Activated T-helper 1 cell treated with anti-CD3 and anti-CD28 coated beads, Interleukin-12 subunit alpha, Interleukin-12 subunit beta, Interleukin-2, Interleukin-4 antibody, amounts not matched to agents 30 ng/mL and 10 ng/mL and 1 ng/mL, durations not matched to agents 14 hours and 24 hours and 36 hours (primary cell): Measurements from ENCODE around the gene UCP2. TPM values are rescaled to one million over a fixed set of nuclear protein-coding genes. Genes with fewer than 3 reads are reported as not detected.

Experiments used
- DNase-seq: peaks from one replicate; pipeline ENCODE4 v3.0.0; 2021; ENCODE audit warnings: low spot score
- H3K27ac Mint-ChIP-seq: one replicate; pipeline ENCODE4 v1.8.0; 2021; ENCODE audit warnings: mild to moderate bottlenecking, mixed read lengths
- H3K27me3 Mint-ChIP-seq: one replicate; pipeline ENCODE4 v1.8.0; 2022; ENCODE audit warnings: mild to moderate bottlenecking, moderate library complexity, mixed read lengths; ENCODE audit not compliant: insufficient read depth
- H3K36me3 Mint-ChIP-seq: one replicate; pipeline ENCODE4 v1.8.0; 2021; ENCODE audit warnings: low read depth, mixed read lengths
- H3K4me1 Mint-ChIP-seq: one replicate; pipeline ENCODE4 v1.8.0; 2021; ENCODE audit warnings: low read depth, mixed read lengths
- H3K4me3 Mint-ChIP-seq: one replicate; pipeline ENCODE4 v1.8.0; 2021; ENCODE audit warnings: mild to moderate bottlenecking, moderate library complexity, mixed read lengths
- H3K9me3 Mint-ChIP-seq: one replicate; pipeline ENCODE4 v1.8.0; 2021; ENCODE audit warnings: mixed read lengths
- intact Hi-C: fragments of 100-400 bp; cut with micrococcal nuclease; formaldehyde crosslinking; loops from one replicate; pipeline ENCODE4 v1.15.1; 2024
- total RNA-seq: library from RNA; stranded (reverse); gene quantifications from 2 replicates; pipeline ENCODE4 v1.2.3, GENCODE V29; 2022

Gene UCP2
- 821 and 858 TPM in 2 replicates for total RNA-seq

- H3K4me1 Mint-ChIP-seq: peaks cover 61% of the 10 kb centered on the region
- peaks cover 46% of the 10 kb centered on the region for H3K36me3 Mint-ChIP-seq
- H3K9me3 Mint-ChIP-seq: no peaks in the 10 kb centered on the region
- DNase-seq: peak; percentile 84
- H3K27me3 Mint-ChIP-seq: no peaks in the 10 kb centered on the region
- intact Hi-C loops: loop anchor here (1.0 to 5.0 kb wide), 5 partner anchors 8 to 510 kb away; partner anchors contain the start of genes COA4, FAM168A, LIPT2 and PAAF1
- peak within 1 kb of the TSS; percentile 100 for H3K4me3 Mint-ChIP-seq
- peak within 1 kb of the TSS; percentile 99 for H3K27ac Mint-ChIP-seq
These were observed at the start of gene UCP2 for GRCh38 chr11:73982595-73982989. TSS of gene UCP2 (minus strand) at chr11:73982843. CDS start at chr11:73978378, 4,465 bp downstream.

- Mint-ChIP-seq H3K4me3 (peak overlapping the region; percentile 53), H3K27me3 (no peaks in the 10 kb centered on the region), H3K4me1 (peaks cover 47% of the 10 kb centered on the region), H3K36me3 (peaks cover 31% of the 10 kb centered on the region), H3K27ac (peak overlapping the region; percentile 86), H3K9me3 (no peaks in the 10 kb centered on the region)
- intact Hi-C loops: loop anchor here (1.0 kb wide), 1 partner anchor 11 kb away; no protein-coding TSS in a partner anchor
- DNase-seq: no peak
These were observed 48.4 kb upstream of the UCP2 start for GRCh38 chr11:74030723-74031676.

GRCh38 chr11:74025467-74026166 is 43.0 kb upstream of the UCP2 start:
- no peaks in the 10 kb centered on the region for H3K27me3 Mint-ChIP-seq
- DNase-seq: no peak
- intact Hi-C loops: loop anchor here (5.0 kb wide), 1 partner anchor 212 kb away; no protein-coding TSS in a partner anchor
- peak overlapping the region; percentile 34 for H3K4me3 Mint-ChIP-seq
- peaks cover 58% of the 10 kb centered on the region for H3K4me1 Mint-ChIP-seq
- H3K27ac Mint-ChIP-seq: peak overlapping the region; percentile 78
- peaks cover 34% of the 10 kb centered on the region for H3K36me3 Mint-ChIP-seq
- no peaks in the 10 kb centered on the region for H3K9me3 Mint-ChIP-seq

GRCh38 chr11:74024261-74025029 is 41.8 kb upstream of the UCP2 start:
- Mint-ChIP-seq H3K36me3 (peaks cover 32% of the 10 kb centered on the region), H3K9me3 (no peaks in the 10 kb centered on the region), H3K4me3 (no peak overlapping the region), H3K27ac (peak overlapping the region; percentile 59), H3K27me3 (no peaks in the 10 kb centered on the region), H3K4me1 (peaks cover 46% of the 10 kb centered on the region)
- no peak for DNase-seq
- intact Hi-C loops: loop anchor here (5.0 kb wide), 2 partner anchors 63 to 213 kb away; no protein-coding TSS in a partner anchor

- Mint-ChIP-seq H3K27ac (peak overlapping the region; percentile 30), H3K4me1 (peaks cover 46% of the 10 kb centered on the region), H3K4me3 (no peak overlapping the region), H3K36me3 (peaks cover 30% of the 10 kb centered on the region), H3K9me3 (no peaks in the 10 kb centered on the region), H3K27me3 (no peaks in the 10 kb centered on the region)
- intact Hi-C loops: loop anchor here (5.0 kb wide), 1 partner anchor 64 kb away; no protein-coding TSS in a partner anchor
- DNase-seq: no peak
These were observed 40.6 kb upstream of the UCP2 start for GRCh38 chr11:74023276-74023675.

- Mint-ChIP-seq H3K9me3 (no peaks in the 10 kb centered on the region), H3K27me3 (no peaks in the 10 kb centered on the region), H3K36me3 (peaks cover 26% of the 10 kb centered on the region), H3K27ac (no peak overlapping the region), H3K4me3 (no peak overlapping the region), H3K4me1 (peaks cover 46% of the 10 kb centered on the region)
- no peak for DNase-seq
- intact Hi-C loops: loop anchor here (5.0 kb wide), 1 partner anchor 65 kb away; no protein-coding TSS in a partner anchor
These were observed 39.9 kb upstream of the UCP2 start for GRCh38 chr11:74022546-74022945.

- no peak for DNase-seq
- no peaks in the 10 kb centered on the region for H3K27me3 Mint-ChIP-seq
- H3K4me1 Mint-ChIP-seq: peaks cover 50% of the 10 kb centered on the region
- peaks cover 31% of the 10 kb centered on the region for H3K36me3 Mint-ChIP-seq
- no peak overlapping the region for H3K27ac Mint-ChIP-seq
- intact Hi-C loops: loop anchor here (5.0 kb wide), 1 partner anchor 65 kb away; no protein-coding TSS in a partner anchor
- no peaks in the 10 kb centered on the region for H3K9me3 Mint-ChIP-seq
- no peak overlapping the region for H3K4me3 Mint-ChIP-seq
These were observed 39.4 kb upstream of the UCP2 start for GRCh38 chr11:74021998-74022397.

GRCh38 chr11:74020539-74020938 is 37.9 kb upstream of the UCP2 start:
- peaks cover 38% of the 10 kb centered on the region for H3K36me3 Mint-ChIP-seq
- intact Hi-C loops: loop anchor here (1.0 to 5.0 kb wide), 3 partner anchors 11 to 67 kb away; no protein-coding TSS in a partner anchor
- no peak overlapping the region for H3K27ac Mint-ChIP-seq
- no peaks in the 10 kb centered on the region for H3K27me3 Mint-ChIP-seq
- DNase-seq: no peak
- H3K9me3 Mint-ChIP-seq: no peaks in the 10 kb centered on the region
- H3K4me3 Mint-ChIP-seq: no peak overlapping the region
- peaks cover 53% of the 10 kb centered on the region for H3K4me1 Mint-ChIP-seq

GRCh38 chr11:74019860-74020259 is 37.2 kb upstream of the UCP2 start:
- H3K9me3 Mint-ChIP-seq: no peaks in the 10 kb centered on the region
- no peak overlapping the region for H3K4me3 Mint-ChIP-seq
- no peak overlapping the region for H3K27ac Mint-ChIP-seq
- intact Hi-C loops: loop anchor here (1.0 to 5.0 kb wide), 7 partner anchors 9 to 67 kb away; no protein-coding TSS in a partner anchor
- no peak for DNase-seq
- H3K4me1 Mint-ChIP-seq: peaks cover 55% of the 10 kb centered on the region
- no peaks in the 10 kb centered on the region for H3K27me3 Mint-ChIP-seq
- peaks cover 38% of the 10 kb centered on the region for H3K36me3 Mint-ChIP-seq

GRCh38 chr11:74019104-74019738 is 36.6 kb upstream of the UCP2 start:
- H3K27ac Mint-ChIP-seq: no peak overlapping the region
- no peak for DNase-seq
- H3K27me3 Mint-ChIP-seq: no peaks in the 10 kb centered on the region
- H3K36me3 Mint-ChIP-seq: peaks cover 38% of the 10 kb centered on the region
- H3K4me1 Mint-ChIP-seq: peaks cover 58% of the 10 kb centered on the region
- no peaks in the 10 kb centered on the region for H3K9me3 Mint-ChIP-seq
- no peak overlapping the region for H3K4me3 Mint-ChIP-seq
- intact Hi-C loops: loop anchor here (1.0 to 2.0 kb wide), 4 partner anchors 8 to 36 kb away; no protein-coding TSS in a partner anchor

GRCh38 chr11:74018331-74019005 is 35.8 kb upstream of the UCP2 start:
- no peak for DNase-seq
- Mint-ChIP-seq H3K27ac (no peak overlapping the region), H3K4me1 (peaks cover 58% of the 10 kb centered on the region), H3K27me3 (no peaks in the 10 kb centered on the region), H3K36me3 (peaks cover 35% of the 10 kb centered on the region), H3K4me3 (no peak overlapping the region), H3K9me3 (no peaks in the 10 kb centered on the region)
- intact Hi-C loops: loop anchor here (1.0 to 2.0 kb wide), 4 partner anchors 7 to 35 kb away; no protein-coding TSS in a partner anchor
